NCI-H146 treated with DMSO at 0.1 percent for 48 hours (cell line): ENCODE measurements around the gene SLC9A4.

ENCODE experiments used
- DNase-seq: peaks from one replicate; lab custom pipeline; 2025; ENCODE audit not compliant: unreplicated experiment; lab: John Stamatoyannopoulos, UW

SLC9A4 gene

GRCh38 chr2:102453501-102453900 is 19.5 kb upstream of the SLC9A4 start:
- DNase-seq, result no peak

GRCh38 chr2:102455061-102455670 is 17.9 kb upstream of the SLC9A4 start:
- DNase-seq, result no peak

- no peak for DNase-seq
Observed at GRCh38 chr2:102460467-102460866, 12.6 kb upstream of the SLC9A4 start.

DNA sequence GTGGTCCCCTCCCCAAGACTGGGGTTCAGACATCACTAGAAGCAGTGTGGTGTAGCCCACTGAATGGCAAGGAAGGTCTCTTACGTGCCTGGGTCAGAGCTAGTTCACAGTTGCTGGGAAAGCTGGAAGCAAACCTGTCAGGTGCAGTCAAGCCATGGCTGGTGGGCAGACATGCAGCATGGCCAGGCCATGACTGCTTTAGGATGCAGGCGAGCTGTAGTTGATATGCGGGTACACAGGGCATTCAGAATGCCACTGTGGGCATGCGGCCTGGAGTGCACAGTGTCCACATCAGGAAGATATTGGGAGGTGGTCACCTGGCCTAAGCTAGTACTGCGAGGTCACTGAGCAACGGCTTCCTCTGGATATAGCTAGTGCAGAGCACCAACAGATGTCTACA is 11.8 kb upstream of the SLC9A4 start:
- no peak for DNase-seq

DNA sequence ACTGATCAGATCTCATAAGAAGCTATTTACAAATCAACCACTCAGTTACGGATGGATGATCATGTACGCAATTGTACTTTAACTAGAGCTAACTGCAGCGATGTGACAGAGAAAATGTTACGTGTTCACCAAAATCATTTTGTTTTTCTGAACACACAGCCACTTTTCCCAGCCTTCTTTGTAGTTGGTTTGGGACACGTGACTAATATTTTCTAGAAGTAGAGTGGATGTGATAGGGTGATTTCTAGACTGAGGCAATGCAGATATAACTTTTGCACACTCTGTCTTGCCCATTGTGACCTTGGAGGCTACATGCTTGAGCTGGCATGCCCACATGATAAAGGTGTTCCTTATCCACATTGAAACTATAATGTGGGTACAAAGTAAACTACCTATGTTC is 9.9 kb upstream of the SLC9A4 start:
- no peak for DNase-seq

GRCh38 chr2:102470168-102470567 is 2.9 kb upstream of the SLC9A4 start:
- DNase-seq, result no peak

DNA sequence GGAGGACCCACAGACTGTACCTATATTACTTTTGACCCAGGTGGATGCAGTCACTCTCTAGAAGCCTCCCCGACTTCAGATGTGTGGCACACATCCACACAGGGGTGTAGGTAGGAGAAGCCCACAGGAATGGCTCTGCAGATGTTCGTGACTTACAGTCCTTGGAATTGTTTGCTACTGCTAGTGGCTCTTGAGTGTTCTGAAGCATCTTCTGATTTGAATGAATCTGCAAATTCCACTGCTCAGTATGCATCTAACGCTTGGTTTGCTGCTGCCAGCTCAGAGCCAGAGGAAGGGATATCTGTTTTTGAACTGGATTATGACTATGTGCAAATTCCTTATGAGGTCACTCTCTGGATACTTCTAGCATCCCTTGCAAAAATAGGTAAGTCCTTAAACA is 605 bp downstream of the SLC9A4 start:
- DNase-seq, result no peak

DNA sequence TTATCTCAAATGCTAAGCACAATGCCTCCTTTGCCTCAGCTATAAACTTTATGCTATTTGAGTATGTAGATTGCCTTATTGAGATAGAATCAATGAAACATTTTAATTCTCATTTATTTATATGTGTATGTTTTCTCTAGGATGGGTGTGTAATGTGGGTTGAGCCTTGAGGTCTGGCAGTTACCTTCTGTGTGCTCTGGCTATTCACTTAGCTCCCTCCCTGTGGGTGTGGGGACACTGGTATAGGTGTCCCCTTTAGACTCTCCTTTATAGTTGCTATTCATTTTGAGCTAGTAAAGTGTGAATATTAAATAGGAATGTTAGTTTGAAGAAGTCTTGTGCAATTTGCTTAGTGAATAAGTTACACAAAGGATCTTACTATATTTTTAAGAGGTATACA is 1.8 kb downstream of the SLC9A4 start:
- no peak for DNase-seq

- DNase-seq, result no peak
Observed at GRCh38 chr2:102478686-102479470, 5.9 kb downstream of the SLC9A4 start.

GRCh38 chr2:102480285-102481195 is 7.5 kb downstream of the SLC9A4 start:
- DNase-seq, result no peak

DNA sequence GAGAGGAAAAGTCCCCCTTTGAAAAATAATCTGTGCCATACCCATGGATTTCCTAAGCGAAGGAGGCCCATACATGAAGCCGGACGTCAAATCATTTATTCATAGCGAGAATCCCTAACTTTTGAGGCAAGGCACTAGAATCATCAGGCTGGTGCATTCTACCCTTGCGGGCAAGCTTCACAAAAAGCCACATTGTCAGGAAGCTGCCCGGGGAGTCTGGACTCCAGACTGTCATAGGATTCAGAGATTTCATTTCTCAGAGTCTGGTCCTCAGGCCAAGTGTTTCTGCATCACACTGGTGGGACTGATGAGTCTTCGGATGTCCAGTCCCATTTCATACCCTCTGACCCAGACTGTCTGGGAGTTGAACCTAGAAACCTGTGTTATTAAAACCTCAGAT is 8.9 kb downstream of the SLC9A4 start:
- DNase-seq, result no peak

DNA sequence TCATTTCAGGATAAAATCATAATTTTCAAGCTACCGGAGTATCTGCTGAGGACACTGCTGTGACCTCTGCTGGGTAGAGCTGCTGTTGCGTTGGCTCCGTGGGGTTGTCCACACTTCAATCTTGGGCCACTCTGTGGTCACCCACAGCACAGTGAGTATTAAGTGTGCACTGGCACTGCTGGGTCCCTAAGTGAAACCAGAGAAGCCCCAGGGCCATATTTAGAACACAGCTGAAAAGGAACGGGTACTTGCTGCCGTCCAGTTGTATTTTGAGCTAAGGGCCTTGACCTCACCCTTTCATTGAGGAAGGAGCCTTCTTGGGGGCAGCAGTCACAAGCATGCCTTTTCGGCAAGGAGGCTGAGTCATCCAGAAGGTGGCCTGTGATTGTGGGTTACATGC is 10.1 kb downstream of the SLC9A4 start:
- no peak for DNase-seq

DNA sequence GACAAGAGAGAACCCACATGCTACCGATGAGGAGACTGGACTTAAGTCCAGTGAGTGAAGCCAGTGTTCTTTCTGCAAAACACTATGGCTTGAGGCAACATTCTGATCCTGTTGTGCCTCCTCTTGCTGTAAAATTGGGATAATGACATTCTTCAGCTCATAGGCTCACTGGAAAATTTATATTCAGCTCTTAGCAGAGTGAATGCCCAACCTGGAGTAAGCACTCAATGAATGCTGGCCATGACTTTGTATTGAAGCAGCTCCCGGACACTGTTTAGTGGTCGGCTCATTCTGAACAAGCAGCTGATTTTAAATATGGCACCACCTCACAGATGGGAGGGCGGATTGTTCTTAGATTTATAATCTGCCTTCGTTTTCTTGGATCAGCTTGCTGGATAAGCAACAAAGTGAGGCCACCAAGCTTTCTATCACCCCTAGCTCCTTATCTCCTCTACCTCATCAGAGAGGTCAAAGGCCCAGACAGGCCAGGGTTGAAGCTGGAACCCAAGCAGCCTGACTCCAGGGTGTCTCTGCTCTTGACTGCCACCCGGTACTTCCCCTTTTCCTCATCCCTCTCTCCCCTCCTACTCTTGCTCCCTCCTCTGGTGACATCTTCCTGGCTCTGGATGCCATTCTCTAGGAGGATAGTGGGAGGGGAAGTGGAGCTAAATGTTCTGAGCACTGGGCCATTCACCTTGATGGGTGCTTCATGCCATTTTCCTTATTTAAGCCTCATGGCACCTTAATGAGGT is 11.5 kb downstream of the SLC9A4 start:
- DNase-seq, result no peak

- DNase-seq, result no peak
Observed at GRCh38 chr2:102485147-102485785, 12.2 kb downstream of the SLC9A4 start.

GRCh38 chr2:102486941-102487702 is 14.1 kb downstream of the SLC9A4 start:
- DNase-seq, result no peak

DNA sequence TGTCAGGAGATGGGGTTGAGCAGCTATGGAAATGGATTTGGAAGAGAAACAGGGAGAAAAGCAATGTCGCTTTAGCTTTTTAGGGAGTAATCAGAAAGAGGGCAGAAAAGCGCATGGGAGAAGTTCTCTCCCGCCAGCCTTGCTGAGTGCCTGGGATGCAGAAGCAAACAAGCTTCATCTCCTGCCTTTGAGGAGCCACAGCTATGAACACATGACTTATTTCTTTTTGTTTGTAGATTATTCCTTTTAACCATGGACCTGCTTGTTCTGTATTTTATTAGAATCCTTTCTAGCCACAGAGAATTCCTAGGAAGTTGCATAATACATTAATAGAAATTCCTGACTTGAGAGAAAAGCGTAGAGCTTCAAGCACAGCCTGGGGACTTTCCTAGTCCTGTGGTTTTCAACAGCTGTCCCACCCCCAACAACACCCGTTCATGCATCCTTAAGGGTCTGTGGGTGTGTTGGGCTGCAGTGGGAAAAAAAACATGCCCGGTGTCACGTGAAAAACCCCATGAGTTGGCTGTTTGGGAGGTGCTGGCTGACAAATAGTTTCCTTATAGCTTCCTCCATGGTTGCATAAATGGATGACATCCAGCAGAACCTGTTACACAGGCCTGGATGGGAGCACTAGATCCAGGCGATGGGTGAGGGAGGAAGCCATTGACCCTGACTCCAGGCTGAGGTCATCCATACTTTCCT is 14.9 kb downstream of the SLC9A4 start:
- DNase-seq, result no peak

DNA sequence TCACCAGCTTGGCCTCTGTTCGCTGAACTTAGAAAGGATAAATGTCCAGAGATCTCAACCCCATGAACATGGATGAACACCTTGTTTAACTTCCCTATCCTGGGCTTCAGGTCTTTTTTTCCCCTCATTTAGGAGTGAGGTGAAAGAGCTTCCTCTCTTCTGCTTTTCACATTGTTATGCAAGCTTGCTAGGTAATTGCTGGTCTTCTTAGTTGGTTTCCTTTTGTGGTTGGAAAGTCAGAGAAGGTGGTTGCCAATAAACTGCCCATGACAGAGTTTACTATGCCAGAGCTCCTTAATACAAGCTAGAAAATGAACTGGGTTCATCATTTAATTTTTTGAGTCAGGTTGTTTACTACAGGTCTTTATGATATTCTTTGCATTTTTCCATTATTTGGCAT is 16.6 kb downstream of the SLC9A4 start:
- no peak for DNase-seq

DNA sequence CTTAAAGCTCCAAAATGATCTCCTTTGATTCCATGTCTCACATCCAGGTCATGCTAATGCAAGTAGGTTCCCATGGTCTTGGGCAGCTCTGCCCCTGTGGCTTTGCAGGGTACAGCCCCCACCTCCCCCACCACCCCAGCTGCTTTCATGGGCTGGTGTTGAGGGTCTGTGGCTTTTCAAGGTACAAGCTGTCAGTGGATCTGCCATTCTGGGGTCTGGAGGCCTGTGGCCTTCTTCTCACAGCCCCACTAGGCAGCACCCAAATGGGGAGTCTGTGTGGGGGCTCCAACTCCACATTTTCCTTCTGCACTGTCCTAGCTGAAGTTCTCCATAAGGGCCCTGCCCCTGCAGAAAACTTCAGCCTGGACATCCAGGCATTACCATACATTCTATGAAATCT is 19.0 kb downstream of the SLC9A4 start:
- DNase-seq, result no peak

GRCh38 chr2:102494570-102494969 is 21.5 kb downstream of the SLC9A4 start:
- no peak for DNase-seq
